ENCODE measurements around the gene ZCWPW1. TPM values are rescaled to one million over a fixed set of nuclear protein-coding genes. Genes with fewer than 3 reads are reported as not detected.
A peak's percentile ranks its signal among the peaks of the same experiment; 100 is the strongest.
"Not testable (repeated sequence)": the region's sequence is repeated elsewhere in the genome, so short reads cannot be mapped to it uniquely, and the experiment has no call there.

ZCWPW1 gene
- total RNA-seq, 2 experiments from 2014 or later = 3.9 to 4.0 TPM

DNA sequence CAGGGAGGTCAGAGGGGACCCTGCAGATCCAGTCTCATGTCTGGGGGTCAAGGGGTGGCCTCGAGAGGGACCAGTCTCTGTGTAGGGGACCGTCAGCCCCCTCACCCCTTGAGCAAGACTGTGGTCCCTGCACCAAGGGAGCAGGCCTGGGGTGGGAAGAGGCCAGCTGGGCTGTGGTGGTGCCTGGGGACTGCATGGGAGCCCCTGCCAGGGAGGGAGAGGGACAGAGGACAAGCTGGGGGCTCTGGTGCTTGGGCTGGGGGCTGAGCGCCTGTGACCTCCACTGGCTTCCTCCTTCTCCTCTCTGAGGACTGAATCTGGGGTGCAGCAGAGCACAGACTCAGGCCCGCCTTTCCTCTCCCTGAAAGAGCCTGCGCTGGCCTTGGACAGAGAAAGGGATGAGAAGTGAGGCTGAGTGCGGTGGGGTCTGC, 71.4 kb downstream of the ZCWPW1 start:
- Mint-ChIP-seq H3K4me1 (ENCODE audit: low read depth) (peaks cover 12% of the 10 kb centered on the region), H3K9me3 (no peaks in the 10 kb centered on the region), H3K27ac (no peak overlapping the region), H3K4me3 (no peak overlapping the region), H3K36me3 (peaks cover 54% of the 10 kb centered on the region), H3K27me3 (no peaks in the 10 kb centered on the region)
- ChIA-PET CTCF (no interaction called here), POLR2A (no interaction called here)
- intact Hi-C loops (cut with micrococcal nuclease) = no loop called here
- DNase-seq = no peak

DNA sequence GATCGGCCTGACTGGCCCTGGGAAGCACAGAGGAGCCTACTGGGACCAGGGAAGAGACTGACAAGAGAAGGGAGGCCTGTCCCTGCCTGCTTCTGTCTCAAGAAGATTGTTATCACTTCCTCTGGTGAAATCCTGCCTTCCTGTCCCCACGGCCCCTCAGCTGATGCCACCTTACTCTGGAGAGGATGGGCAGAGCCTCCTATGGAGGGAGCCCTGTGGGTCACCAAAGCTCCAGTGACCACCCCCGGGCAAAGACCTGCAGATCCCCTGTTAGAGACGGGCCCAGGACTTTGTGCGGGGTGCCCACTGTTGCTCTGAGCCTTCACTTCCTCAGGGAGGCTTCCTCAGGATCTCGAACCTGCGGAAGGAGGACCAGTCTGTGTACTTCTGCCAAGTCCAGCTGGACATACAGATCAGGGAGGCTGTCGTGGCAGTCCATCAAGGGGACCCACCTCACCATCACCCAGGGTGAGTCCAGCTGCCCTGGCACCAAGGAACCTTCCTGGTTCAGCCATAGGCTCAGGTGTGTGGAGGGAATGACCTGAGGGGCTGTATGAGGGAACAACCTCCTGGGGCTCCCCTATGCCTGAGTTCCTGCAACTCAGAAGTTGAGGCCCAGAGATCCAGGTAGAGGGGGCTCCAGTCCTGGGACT, 72.0 kb downstream of the ZCWPW1 start:
- H3K27me3 Mint-ChIP-seq = no peaks in the 10 kb centered on the region
- H3K36me3 Mint-ChIP-seq = peaks cover 50% of the 10 kb centered on the region
- intact Hi-C loops (cut with micrococcal nuclease) = no loop called here
- H3K4me3 Mint-ChIP-seq = no peak overlapping the region
- no peak for DNase-seq
- H3K27ac Mint-ChIP-seq = no peak overlapping the region
- H3K9me3 Mint-ChIP-seq = no peaks in the 10 kb centered on the region
- peaks cover 15% of the 10 kb centered on the region for H3K4me1 Mint-ChIP-seq (ENCODE audit: low read depth)
- ChIA-PET POLR2A (no interaction called here), CTCF (no interaction called here)

DNA sequence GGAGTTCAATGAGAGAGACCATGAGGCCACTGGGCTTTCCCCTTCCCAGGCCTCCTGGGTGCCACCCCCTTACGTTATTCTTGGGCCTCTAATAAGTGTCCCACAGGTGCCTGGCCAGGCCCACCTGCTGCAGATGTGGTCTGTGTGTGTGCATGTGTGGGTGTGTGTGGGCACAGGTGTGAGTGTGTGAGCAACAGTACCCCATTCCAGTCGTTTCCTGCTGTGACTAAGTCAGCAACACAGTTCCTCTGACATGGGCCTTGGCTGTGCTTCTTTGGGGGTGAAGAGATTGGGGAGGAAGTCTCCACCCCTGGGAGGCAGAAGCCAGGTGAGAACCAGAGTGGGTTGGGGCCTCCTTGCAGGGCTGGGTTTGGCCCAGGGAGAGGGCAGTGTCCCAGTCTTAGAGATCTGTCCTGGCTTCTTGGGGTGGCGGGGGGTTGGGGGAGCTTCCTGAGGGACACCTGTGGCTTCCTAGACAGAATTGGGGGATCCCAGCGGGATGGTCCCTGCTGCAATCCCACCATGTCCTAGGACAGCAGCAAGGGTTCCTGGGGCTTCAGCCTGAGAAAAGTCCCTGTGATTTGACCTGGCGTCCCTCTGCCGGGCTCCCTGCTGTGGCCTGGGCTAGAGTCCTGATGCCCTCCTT, 74.7 kb downstream of the ZCWPW1 start:
- Mint-ChIP-seq H3K4me3 (no peak overlapping the region), H3K36me3 (peaks cover 52% of the 10 kb centered on the region), H3K4me1 (ENCODE audit: low read depth) (peaks cover 19% of the 10 kb centered on the region), H3K27me3 (no peaks in the 10 kb centered on the region), H3K27ac (no peak overlapping the region), H3K9me3 (no peaks in the 10 kb centered on the region)
- peak; percentile 56 for DNase-seq
- POLR2A ChIA-PET = no interaction called here
- intact Hi-C loops (cut with micrococcal nuclease) = no loop called here
- CTCF ChIA-PET = interaction anchor here (0.8 kb wide), 1 partner anchor 219 kb away, joined by 3 read pairs; no protein-coding TSS in a partner anchor

DNA sequence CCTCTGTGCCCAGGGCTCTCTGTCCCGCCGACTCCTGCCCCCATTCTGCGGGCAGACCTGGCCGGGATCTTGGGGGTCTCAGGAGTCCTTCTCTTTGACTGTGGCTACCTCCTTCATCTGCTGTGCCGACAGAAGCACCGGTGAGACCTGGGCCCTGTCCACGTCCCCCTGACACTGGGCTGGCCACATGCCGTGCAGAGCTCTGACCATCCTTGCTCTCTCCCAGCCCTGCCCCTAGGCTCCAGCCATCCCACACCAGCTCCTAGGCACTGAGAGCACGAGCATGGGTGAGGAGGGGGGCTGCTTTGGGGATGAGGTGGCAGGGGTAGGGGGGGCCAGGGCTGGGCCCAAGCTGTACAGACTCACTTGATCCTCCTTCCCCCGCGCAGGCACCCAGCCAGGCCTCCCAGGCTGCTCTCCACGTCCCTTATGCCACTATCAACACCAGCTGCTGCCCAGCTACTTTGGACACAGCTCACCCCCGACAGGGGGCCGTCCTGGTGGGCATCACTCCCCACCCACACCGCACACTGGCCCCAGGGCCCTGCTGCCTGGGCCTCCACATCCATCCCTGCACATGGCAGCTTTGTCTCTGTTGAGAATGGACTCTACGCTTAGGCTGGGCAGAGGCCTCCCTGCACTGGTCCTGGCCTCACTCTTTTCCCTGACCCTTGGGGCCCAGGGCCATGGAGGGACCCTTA, 75.4 kb downstream of the ZCWPW1 start:
- Mint-ChIP-seq H3K27ac (peak overlapping the region; percentile 45), H3K4me3 (no peak overlapping the region), H3K4me1 (ENCODE audit: low read depth) (peaks cover 19% of the 10 kb centered on the region), H3K27me3 (no peaks in the 10 kb centered on the region), H3K36me3 (peaks cover 51% of the 10 kb centered on the region), H3K9me3 (no peaks in the 10 kb centered on the region)
- POLR2A ChIA-PET = no interaction called here
- intact Hi-C loops (cut with micrococcal nuclease) = no loop called here
- CTCF ChIA-PET = interaction anchor here (0.8 kb wide), 1 partner anchor 218 kb away, joined by 3 read pairs; no protein-coding TSS in a partner anchor
- no peak for DNase-seq

DNA sequence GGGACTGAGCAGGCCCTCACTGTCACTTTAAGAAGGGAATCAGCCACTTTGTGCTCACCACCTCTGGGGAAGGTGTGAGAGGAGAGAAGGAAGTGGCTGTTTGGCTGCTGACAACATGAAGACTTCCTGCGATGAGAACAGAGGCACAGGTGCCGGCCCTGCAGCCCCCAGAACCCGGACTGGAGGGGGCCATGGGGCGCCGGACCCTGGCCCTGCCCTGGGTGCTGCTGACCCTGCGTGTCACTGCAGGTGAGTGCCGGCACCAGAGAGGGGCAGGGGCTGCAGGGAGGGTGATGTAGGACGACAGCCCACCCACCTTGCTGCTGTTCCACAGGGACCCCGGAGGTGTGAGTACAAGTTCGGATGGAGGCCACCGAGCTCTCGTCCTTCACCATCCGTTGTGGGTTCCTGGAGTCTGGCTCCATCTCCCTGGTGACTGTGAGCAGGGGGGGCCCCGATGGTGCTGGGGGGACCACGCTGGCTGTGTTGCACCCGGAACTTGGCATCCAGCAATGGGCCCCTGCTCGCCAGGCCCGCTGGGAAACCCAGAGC, 76.2 kb downstream of the ZCWPW1 start:
- intact Hi-C loops (cut with micrococcal nuclease); H3K9me3 Mint-ChIP-seq; H3K27ac Mint-ChIP-seq; H3K27me3 Mint-ChIP-seq; H3K4me3 Mint-ChIP-seq; DNase-seq; POLR2A ChIA-PET; CTCF ChIA-PET: not testable (repeated sequence)
- Mint-ChIP-seq H3K4me1 (ENCODE audit: low read depth) (peaks cover 19% of the 10 kb centered on the region), H3K36me3 (peaks cover 53% of the 10 kb centered on the region)

DNA sequence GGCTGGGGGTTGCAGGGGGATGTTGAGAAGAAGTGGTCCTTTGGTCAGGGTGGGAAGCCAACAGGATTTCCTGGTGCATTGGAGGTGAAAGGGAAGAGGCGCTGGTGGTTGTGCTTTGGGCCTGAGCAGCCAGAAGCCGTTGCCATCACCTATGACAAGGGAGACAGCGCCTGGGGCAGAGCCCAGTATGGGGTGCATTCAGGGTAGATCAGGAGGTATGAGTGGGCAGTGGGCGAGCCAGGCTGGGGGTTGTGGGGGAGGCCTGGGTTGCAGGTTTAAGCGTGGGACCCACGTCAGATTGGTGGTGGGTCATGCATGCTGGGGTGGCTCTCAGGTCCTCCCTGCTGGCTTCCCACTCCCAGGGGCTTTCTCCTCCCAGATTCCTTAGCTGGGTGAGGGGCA, 76.8 kb downstream of the ZCWPW1 start:
- POLR2A ChIA-PET = no interaction called here
- CTCF ChIA-PET = no interaction called here
- no peaks in the 10 kb centered on the region for H3K27me3 Mint-ChIP-seq
- intact Hi-C loops (cut with micrococcal nuclease) = no loop called here
- peak overlapping the region; percentile 24 for H3K27ac Mint-ChIP-seq
- peaks cover 19% of the 10 kb centered on the region for H3K4me1 Mint-ChIP-seq (ENCODE audit: low read depth)
- no peak overlapping the region for H3K4me3 Mint-ChIP-seq
- DNase-seq = no peak
- peaks cover 55% of the 10 kb centered on the region for H3K36me3 Mint-ChIP-seq
- H3K9me3 Mint-ChIP-seq = no peaks in the 10 kb centered on the region

Other genes with a start within 250 kb of the ZCWPW1 start
- gene PVRIG, start 208.8 kb downstream of the ZCWPW1 start, total RNA-seq = 10 to 100 TPM; 21.0 to 21.2 TPM
- gene SPDYE3, start 121.0 kb downstream of the ZCWPW1 start, total RNA-seq = not detected
- gene PILRB, start 70.6 kb downstream of the ZCWPW1 start, total RNA-seq = 10 to 100 TPM; 27.4 to 30.2 TPM
- under 1 TPM; 0.31 to 0.76 TPM for gene PILRA, start 55.2 kb downstream of the ZCWPW1 start, total RNA-seq
- 10 to 100 TPM; 41.3 to 42.0 TPM for gene MEPCE, start 1.1 kb upstream of the ZCWPW1 start, total RNA-seq
- 10 to 100 TPM; 76.0 to 76.5 TPM for gene PPP1R35, start 7.8 kb upstream of the ZCWPW1 start, total RNA-seq
- 1 to 10 TPM; 3.5 to 3.9 TPM for gene SPACDR, start 35.6 kb upstream of the ZCWPW1 start, total RNA-seq
- gene TSC22D4, start 50.5 kb upstream of the ZCWPW1 start, total RNA-seq = 10 to 100 TPM; 87.8 to 89.5 TPM
- gene NYAP1, start 55.2 kb upstream of the ZCWPW1 start, total RNA-seq = under 1 TPM; 0.17 to 0.24 TPM
- 10 to 100 TPM; 60.9 to 62.5 TPM for gene AGFG2, start 110.5 kb upstream of the ZCWPW1 start, total RNA-seq
- gene SAP25, start 145.2 kb upstream of the ZCWPW1 start, total RNA-seq = 10 to 100 TPM in 1 of 2 experiments, 1 to 10 TPM in 1; 9.9 to 11.4 TPM
- 10 to 100 TPM; 93.4 to 97.7 TPM for gene LRCH4, start 157.4 kb upstream of the ZCWPW1 start, total RNA-seq
- gene FBXO24, start 157.6 kb upstream of the ZCWPW1 start, total RNA-seq = 1 to 10 TPM; 2.2 to 2.6 TPM
- 10 to 100 TPM in 1 of 2 experiments, 1 to 10 TPM in 1; 9.2 to 11.0 TPM for gene PCOLCE, start 173.7 kb upstream of the ZCWPW1 start, total RNA-seq
- gene MOSPD3, start 183.8 kb upstream of the ZCWPW1 start, total RNA-seq = 10 to 100 TPM; 14.0 to 14.4 TPM
- gene TFR2, start 212.8 kb upstream of the ZCWPW1 start, total RNA-seq = 1 to 10 TPM; 8.7 to 9.9 TPM
- not detected for gene ACTL6B, start 227.7 kb upstream of the ZCWPW1 start, total RNA-seq
- gene GNB2, start 245.0 kb upstream of the ZCWPW1 start, total RNA-seq = 100 to 1,000 TPM; 228 to 231 TPM